HL-60 (cell line): ENCODE results near the gene SLC6A20.

Source experiments
- DNase-seq, 2 experiments: peaks; one replicate each; pipeline ENCODE4 v3.0.0-alpha.2; 2010 to 2020; ENCODE audit warnings: low read depth in 1 of 2, low spot score in 1 of 2
- H3K27ac ChIP-seq: fragments of 250-450 bp; sonication (Bioruptor Pico); replicated peaks from 2 replicates; pipeline ENCODE4 v1.5.1; 2020; ENCODE audit warnings: mild to moderate bottlenecking, moderate library complexity
- H3K27me3 ChIP-seq: fragments of 250-450 bp; sonication (Bioruptor Pico); 2 replicates; pipeline ENCODE4 v1.5.1; 2021; ENCODE audit warnings: mild to moderate bottlenecking, moderate library complexity; ENCODE audit not compliant: insufficient read depth, poor library complexity, severe bottlenecking
- H3K4me3 ChIP-seq: replicated peaks from 2 replicates; pipeline ENCODE4 v1.5.1; 2011; ENCODE audit warnings: mild to moderate bottlenecking, control low read depth, low read length; ENCODE audit not compliant: insufficient read depth
- GABPA ChIP-seq: IDR thresholded peaks from 2 replicates; pipeline ENCODE4 v1.6.1; 2012; ENCODE audit warnings: low read depth
- POLR2AphosphoS5 ChIP-seq: IDR thresholded peaks from 2 replicates; pipeline ENCODE4 v1.6.1; 2012; ENCODE audit warnings: low read depth
- SPI1 ChIP-seq: IDR thresholded peaks from 2 replicates; pipeline ENCODE4 v1.6.1; 2012; ENCODE audit warnings: low read depth, mild to moderate bottlenecking, borderline replicate concordance
- TF ChIP-seq, protein P1 (sequence below): IDR thresholded peaks from one replicate; pipeline ENCODE4 v1.5.1; 2011; ENCODE audit warnings: low read length, control low read depth, inconsistent platforms; ENCODE audit not compliant: insufficient read depth
- TF ChIP-seq, protein P2 (sequence below): IDR thresholded peaks from 2 replicates; pipeline ENCODE4 v1.6.1; 2012; ENCODE audit warnings: low read depth; ENCODE audit not compliant: insufficient replicate concordance

Gene SLC6A20

GRCh38 chr3:45777746-45778386, 18.5 kb downstream of the SLC6A20 start:
- no peak overlapping the region for H3K27ac ChIP-seq
- no peak overlapping the region for H3K4me3 ChIP-seq
- peaks cover 5% of the 10 kb centered on the region for H3K27me3 ChIP-seq
- no peak for DNase-seq
- TF ChIP-seq, protein P1, sequence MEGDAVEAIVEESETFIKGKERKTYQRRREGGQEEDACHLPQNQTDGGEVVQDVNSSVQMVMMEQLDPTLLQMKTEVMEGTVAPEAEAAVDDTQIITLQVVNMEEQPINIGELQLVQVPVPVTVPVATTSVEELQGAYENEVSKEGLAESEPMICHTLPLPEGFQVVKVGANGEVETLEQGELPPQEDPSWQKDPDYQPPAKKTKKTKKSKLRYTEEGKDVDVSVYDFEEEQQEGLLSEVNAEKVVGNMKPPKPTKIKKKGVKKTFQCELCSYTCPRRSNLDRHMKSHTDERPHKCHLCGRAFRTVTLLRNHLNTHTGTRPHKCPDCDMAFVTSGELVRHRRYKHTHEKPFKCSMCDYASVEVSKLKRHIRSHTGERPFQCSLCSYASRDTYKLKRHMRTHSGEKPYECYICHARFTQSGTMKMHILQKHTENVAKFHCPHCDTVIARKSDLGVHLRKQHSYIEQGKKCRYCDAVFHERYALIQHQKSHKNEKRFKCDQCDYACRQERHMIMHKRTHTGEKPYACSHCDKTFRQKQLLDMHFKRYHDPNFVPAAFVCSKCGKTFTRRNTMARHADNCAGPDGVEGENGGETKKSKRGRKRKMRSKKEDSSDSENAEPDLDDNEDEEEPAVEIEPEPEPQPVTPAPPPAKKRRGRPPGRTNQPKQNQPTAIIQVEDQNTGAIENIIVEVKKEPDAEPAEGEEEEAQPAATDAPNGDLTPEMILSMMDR: no peak
- no peak for TF ChIP-seq POLR2AphosphoS5
- TF ChIP-seq, protein P2, sequence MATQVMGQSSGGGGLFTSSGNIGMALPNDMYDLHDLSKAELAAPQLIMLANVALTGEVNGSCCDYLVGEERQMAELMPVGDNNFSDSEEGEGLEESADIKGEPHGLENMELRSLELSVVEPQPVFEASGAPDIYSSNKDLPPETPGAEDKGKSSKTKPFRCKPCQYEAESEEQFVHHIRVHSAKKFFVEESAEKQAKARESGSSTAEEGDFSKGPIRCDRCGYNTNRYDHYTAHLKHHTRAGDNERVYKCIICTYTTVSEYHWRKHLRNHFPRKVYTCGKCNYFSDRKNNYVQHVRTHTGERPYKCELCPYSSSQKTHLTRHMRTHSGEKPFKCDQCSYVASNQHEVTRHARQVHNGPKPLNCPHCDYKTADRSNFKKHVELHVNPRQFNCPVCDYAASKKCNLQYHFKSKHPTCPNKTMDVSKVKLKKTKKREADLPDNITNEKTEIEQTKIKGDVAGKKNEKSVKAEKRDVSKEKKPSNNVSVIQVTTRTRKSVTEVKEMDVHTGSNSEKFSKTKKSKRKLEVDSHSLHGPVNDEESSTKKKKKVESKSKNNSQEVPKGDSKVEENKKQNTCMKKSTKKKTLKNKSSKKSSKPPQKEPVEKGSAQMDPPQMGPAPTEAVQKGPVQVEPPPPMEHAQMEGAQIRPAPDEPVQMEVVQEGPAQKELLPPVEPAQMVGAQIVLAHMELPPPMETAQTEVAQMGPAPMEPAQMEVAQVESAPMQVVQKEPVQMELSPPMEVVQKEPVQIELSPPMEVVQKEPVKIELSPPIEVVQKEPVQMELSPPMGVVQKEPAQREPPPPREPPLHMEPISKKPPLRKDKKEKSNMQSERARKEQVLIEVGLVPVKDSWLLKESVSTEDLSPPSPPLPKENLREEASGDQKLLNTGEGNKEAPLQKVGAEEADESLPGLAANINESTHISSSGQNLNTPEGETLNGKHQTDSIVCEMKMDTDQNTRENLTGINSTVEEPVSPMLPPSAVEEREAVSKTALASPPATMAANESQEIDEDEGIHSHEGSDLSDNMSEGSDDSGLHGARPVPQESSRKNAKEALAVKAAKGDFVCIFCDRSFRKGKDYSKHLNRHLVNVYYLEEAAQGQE: no peak
- TF ChIP-seq SPI1: no peak
- no peak for TF ChIP-seq GABPA

- Histone ChIP-seq H3K27me3 (peaks cover 5% of the 10 kb centered on the region), H3K27ac (no peak overlapping the region), H3K4me3 (no peak overlapping the region)
- DNase-seq: no peak
- TF ChIP-seq POLR2AphosphoS5 (no peak), SPI1 (no peak), GABPA (no peak)
- TF ChIP-seq, protein P2: no peak
- TF ChIP-seq, protein P1: no peak
These were observed 19.1 kb downstream of the SLC6A20 start for GRCh38 chr3:45777111-45777745.

- no peak for DNase-seq
- Histone ChIP-seq H3K27me3 (peaks cover 5% of the 10 kb centered on the region), H3K27ac (no peak overlapping the region), H3K4me3 (no peak overlapping the region)
- TF ChIP-seq POLR2AphosphoS5: no peak
- TF ChIP-seq SPI1: no peak
- TF ChIP-seq, protein P2: no peak
- no peak for TF ChIP-seq GABPA
- TF ChIP-seq, protein P1: no peak
These were observed 19.7 kb downstream of the SLC6A20 start for GRCh38 chr3:45776611-45777010.
